ENCODE results near the gene PLVAP. TPM values are rescaled to one million over a fixed set of nuclear protein-coding genes. Genes with fewer than 3 reads are reported as not detected.
A peak's percentile ranks its signal among the peaks of the same experiment; 100 is the strongest.

Gene PLVAP
- total and polyA plus RNA-seq, 9 of the 15 experiments (the other 6 are each of a cell fraction or from before 2014, with no cell fraction given), result 0.09 to 0.84 (median 0.51) TPM; not detected in 4

DNA sequence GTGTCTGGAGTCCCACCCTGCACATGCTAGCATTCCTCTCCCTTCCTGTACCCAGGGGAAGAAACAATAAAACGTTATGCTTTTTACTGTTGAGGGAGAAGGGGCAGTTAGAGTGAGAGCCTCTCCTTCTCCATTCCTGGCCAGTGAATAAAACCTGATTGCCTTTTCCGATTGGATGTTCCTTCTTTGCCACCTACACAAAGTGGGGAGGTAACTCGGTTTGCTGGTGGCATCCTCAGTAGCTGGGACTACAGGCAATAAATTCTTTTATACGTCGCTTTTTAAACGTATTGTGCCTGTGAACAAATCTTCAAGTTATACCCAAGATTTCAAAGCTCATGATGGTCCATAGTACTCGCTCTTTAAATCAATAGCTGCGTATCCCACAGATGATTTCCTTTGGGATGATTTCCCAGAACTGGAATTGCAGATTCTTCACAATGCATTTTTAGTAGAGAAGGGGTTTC is 42.0 kb upstream of the PLVAP start (continued):
- 0 out of 4 replicates have a peak, but pooled peaks of 1 of the 2 experiments have one; percentile 86 for TF ChIP-seq ARNT (IDR thresholded peaks at IDR 0.05)
- TF ChIP-seq HDAC2 (IDR thresholded peaks at IDR 0.05), result 0 out of 2 replicates have a peak, but pooled peaks have one; percentile 54
- peak; percentile 82; the same call in 1 of the 2 replicates for TF ChIP-seq POLR2H (tag; IDR thresholded peaks at IDR 0.05; ENCODE audit: low read depth)
- TF ChIP-seq SMARCA4 (IDR thresholded peaks at IDR 0.05), result peak; percentile 43; the same call in 1 of the 2 replicates
- TF ChIP-seq RBBP5 (IDR thresholded peaks at IDR 0.05; ENCODE audit: borderline replicate concordance, insufficient read depth, low read length, poor library complexity, severe bottlenecking), result no peak
- TF ChIP-seq GATAD2A (IDR thresholded peaks at IDR 0.05), result 0 out of 2 replicates have a peak, but pooled peaks have one; percentile 55
- TF ChIP-seq CEBPB (tag; IDR thresholded peaks at IDR 0.05), result peak; percentile 40
- no peak for TF ChIP-seq NUFIP1 (IDR thresholded peaks at IDR 0.05; ENCODE audit: partially characterized antibody)

DNA sequence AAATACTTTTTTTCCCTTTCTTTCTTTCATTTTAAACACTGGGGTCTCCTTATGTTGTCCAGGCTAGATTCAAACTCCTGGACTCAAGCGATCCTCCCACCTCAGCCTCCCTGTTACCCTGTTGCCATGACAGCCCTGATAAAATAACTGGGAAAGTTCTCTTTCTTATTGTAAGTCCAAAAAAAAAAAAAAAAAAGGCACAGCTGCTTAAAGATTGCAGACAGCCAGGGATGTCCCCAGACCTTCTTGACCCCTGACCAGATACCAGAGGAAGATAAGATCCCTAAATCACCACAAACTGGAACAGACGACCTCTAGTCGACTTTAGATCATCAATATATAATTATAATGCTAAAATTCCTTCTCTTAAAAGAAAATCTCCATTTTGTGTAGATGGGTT is 41.6 kb upstream of the PLVAP start:
- no peaks in the 10 kb centered on the region for H4K20me1 ChIP-seq (replicated peaks; ENCODE audit: control insufficient read depth, insufficient read depth, low read length)
- H3K9me3 ChIP-seq (replicated peaks; ENCODE audit: control insufficient read depth, insufficient read depth, low read depth, low read length), result no peaks in the 10 kb centered on the region
- no TSS peak for BruUV-seq (replicated peaks)
- H3K4me2 ChIP-seq (ENCODE audit: insufficient read depth, low read length), result peak overlapping the region; percentile 83
- no peaks in the 10 kb centered on the region for H3K9me1 ChIP-seq (ENCODE audit: control insufficient read depth, insufficient read depth, low read length)
- POLR2A ChIA-PET, result interaction anchor here (1.0 to 2.1 kb wide), 5 partner anchors 12 to 161 kb away, joined by 3 to 20 read pairs (median 8); partner anchors contain the start of gene BST2
- intact Hi-C loops (cut with micrococcal nuclease), result loop anchor here (1.0 to 2.0 kb wide), 2 partner anchors 13 to 24 kb away; partner anchors contain the start of genes BST2 and CCDC194
- in situ Hi-C loops (cut with MboI), result no loop called here
- H3K4me1 ChIP-seq (replicated peaks in 1 of 2; ENCODE audit: control insufficient read depth in 2 of 2, insufficient read depth in 2 of 2, low read length in 2 of 2), result peaks cover 7 to 16% of the 10 kb centered on the region in 2 experiments; a peak in 3 of 5 replicates
- 4% methylated on average over 3 of the region's 3 CpGs for WGBS (ENCODE audit: insufficient coverage, low coverage, missing lambda C conversion rate)
- CTCF ChIA-PET (ENCODE audit: low intra/inter-chr PET ratio), result no interaction called here
- peak overlapping the region; percentile 84 for H2AFZ ChIP-seq (ENCODE audit: low read depth, low read length)
- peak overlapping the region; percentile 47 for H3K4me3 ChIP-seq
- peaks cover 6% of the 10 kb centered on the region; the same call in 2 of the 3 replicates for H3K79me2 ChIP-seq (ENCODE audit: control insufficient read depth, insufficient read depth, low read length)
- peak overlapping the region; percentile 72 for H3K27ac ChIP-seq (ENCODE audit: extremely low read depth, low read depth, low read length)
- peak overlapping the region; percentile 74 to 88; a peak in 3 of 4 replicates for H3K9ac ChIP-seq (ENCODE audit: insufficient read depth in 1 of 2, low read depth in 2 of 2, low read length in 2 of 2)
- no peaks in the 10 kb centered on the region for H3K27me3 ChIP-seq (ENCODE audit: control insufficient read depth in 2 of 2, insufficient read depth in 2 of 2, low read length in 2 of 2)
- no peak for FAIRE-seq
- H3K36me3 ChIP-seq (ENCODE audit: control insufficient read depth, insufficient read depth, low read length), result peaks cover 15% of the 10 kb centered on the region; the same call in 1 of the 3 replicates
- no peak for DNase-seq (ENCODE audit: extremely low read depth in 1 of 4, low spot score in 3 of 4)
- no peak for ATAC-seq
- TF ChIP-seq, protein P1, sequence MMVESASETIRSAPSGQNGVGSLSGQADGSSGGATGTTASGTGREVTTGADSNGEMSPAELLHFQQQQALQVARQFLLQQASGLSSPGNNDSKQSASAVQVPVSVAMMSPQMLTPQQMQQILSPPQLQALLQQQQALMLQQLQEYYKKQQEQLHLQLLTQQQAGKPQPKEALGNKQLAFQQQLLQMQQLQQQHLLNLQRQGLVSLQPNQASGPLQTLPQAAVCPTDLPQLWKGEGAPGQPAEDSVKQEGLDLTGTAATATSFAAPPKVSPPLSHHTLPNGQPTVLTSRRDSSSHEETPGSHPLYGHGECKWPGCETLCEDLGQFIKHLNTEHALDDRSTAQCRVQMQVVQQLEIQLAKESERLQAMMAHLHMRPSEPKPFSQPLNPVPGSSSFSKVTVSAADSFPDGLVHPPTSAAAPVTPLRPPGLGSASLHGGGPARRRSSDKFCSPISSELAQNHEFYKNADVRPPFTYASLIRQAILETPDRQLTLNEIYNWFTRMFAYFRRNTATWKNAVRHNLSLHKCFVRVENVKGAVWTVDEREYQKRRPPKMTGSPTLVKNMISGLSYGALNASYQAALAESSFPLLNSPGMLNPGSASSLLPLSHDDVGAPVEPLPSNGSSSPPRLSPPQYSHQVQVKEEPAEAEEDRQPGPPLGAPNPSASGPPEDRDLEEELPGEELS (CRISPR knock-in tag; IDR thresholded peaks at IDR 0.05; ENCODE audit: borderline replicate concordance), result no peak
- TF ChIP-seq CUX1 (CRISPR knock-in tag; IDR thresholded peaks at IDR 0.05) (0 out of 2 replicates have a peak, but pooled peaks have one; percentile 28), PHF21A (IDR thresholded peaks at IDR 0.05; ENCODE audit: borderline replicate concordance, low read depth) (no peak), BACH1 (tag; IDR thresholded peaks at IDR 0.05) (no peak), PTRF (tag; IDR thresholded peaks at IDR 0.05) (no peak), SPI1 (IDR thresholded peaks at IDR 0.05; ENCODE audit: borderline replicate concordance, low read depth, low read length) (no peak)

All from K562 (cell line).